Panc1 (cell line): Measurements from ENCODE around the gene SSC5D. TPM values are rescaled to one million over a fixed set of nuclear protein-coding genes. Genes with fewer than 3 reads are reported as not detected.

Experiments used
- ATAC-seq: fragments of 200-7000 bp; cut with Tn5 transposase; 2 replicates; pipeline ENCODE4 v1.9.1; 2020; ENCODE audit warnings: mild to moderate bottlenecking, moderate library complexity
- BruUV-seq: library from RNA; stranded (reverse); fragments of 400-500 nt; replicated peaks from 2 replicates; lab custom pipeline; 2021; lab: Mats Ljungman, UMichigan
- CTCF ChIA-PET: fragments of 300-600 bp; sonication (Branson Sonifier 250); formaldehyde crosslinking; loops from one replicate; lab custom pipeline; 2022; ENCODE audit warnings: antibody characterized with exemption; lab: Charles Lee
- POLR2A ChIA-PET: fragments of 300-600 bp; sonication (Branson Sonifier 250); formaldehyde crosslinking; loops from one replicate; lab custom pipeline; 2022; ENCODE audit warnings: antibody characterized with exemption; lab: Charles Lee
- DNase-seq: peaks from one replicate; pipeline ENCODE4 v3.0.0-alpha.2; 2010; ENCODE audit warnings: low read depth, low spot score
- H3K27ac ChIP-seq: 2 replicates; pipeline ENCODE4 v1.5.1; 2011; ENCODE audit warnings: mild to moderate bottlenecking, low read length, inconsistent platforms
- H3K27me3 ChIP-seq: fragments of 200-500 bp; sonication (Bioruptor generic); 2 replicates; pipeline ENCODE4 v1.6.0; 2014; ENCODE audit warnings: low read length, inconsistent platforms; ENCODE audit not compliant: control insufficient read depth, insufficient read depth
- H3K36me3 ChIP-seq: fragments of 200-500 bp; sonication (Bioruptor generic); 2 replicates; pipeline ENCODE4 v1.5.1; 2014; ENCODE audit warnings: inconsistent platforms, mild to moderate bottlenecking, low read length, moderate library complexity; ENCODE audit not compliant: control insufficient read depth, insufficient read depth
- H3K4me1 ChIP-seq: 2 replicates; pipeline ENCODE4 v1.5.1; 2011; ENCODE audit warnings: inconsistent platforms, mild to moderate bottlenecking, low read length, moderate library complexity; ENCODE audit not compliant: control insufficient read depth, insufficient read depth
- H3K4me3 ChIP-seq, 2 experiments: 2 replicates each; pipeline ENCODE4 v1.5.1; 2011 to 2012; ENCODE audit warnings: low read depth in 2 of 2, low read length in 2 of 2, mild to moderate bottlenecking in 2 of 2, inconsistent platforms in 1 of 2, moderate library complexity in 1 of 2
- H3K9me3 ChIP-seq: fragments of 200-500 bp; sonication (Bioruptor generic); 2 replicates; pipeline ENCODE4 v1.5.1; 2014; ENCODE audit warnings: low read depth, mild to moderate bottlenecking, inconsistent platforms, low read length, moderate library complexity; ENCODE audit not compliant: control insufficient read depth, insufficient read depth
- POLR2AphosphoS5 ChIP-seq: IDR thresholded peaks from 2 replicates; pipeline ENCODE4 v1.6.1; 2012; ENCODE audit warnings: mild to moderate bottlenecking, low read depth, low read length, moderate library complexity
- SIN3A ChIP-seq: IDR thresholded peaks from 2 replicates; pipeline ENCODE4 v1.6.1; 2012; ENCODE audit warnings: low read depth, mild to moderate bottlenecking, low read length, moderate library complexity, borderline replicate concordance; ENCODE audit not compliant: insufficient read depth
- TCF7L2 ChIP-seq: IDR thresholded peaks from 2 replicates; pipeline ENCODE4 v1.6.1; 2011; ENCODE audit warnings: mild to moderate bottlenecking, low read depth, low read length, inconsistent platforms
- in situ Hi-C: cut with HindIII; loops from 2 replicates; pipeline ENCODE4 v1.10.0; 2016; ENCODE audit warnings: low sequenced_read_pairs, low pct_unique_long_range_greater_than_20kb
- intact Hi-C: fragments of 100-400 bp; cut with micrococcal nuclease; formaldehyde crosslinking; loops from one replicate; pipeline ENCODE4 v1.10.0; 2022; ENCODE audit not compliant: unreplicated experiment
- total RNA-seq: library from RNA; stranded (reverse); gene quantifications from one replicate; pipeline ENCODE4 v1.2.1, GENCODE V29; 2021; ENCODE audit not compliant: unreplicated experiment
- TF ChIP-seq, protein P1 (sequence below), 2 experiments: IDR thresholded peaks; 2 replicates each; pipeline ENCODE4 v1.6.1; 2011 to 2012; ENCODE audit warnings: low read depth in 2 of 2, control low read depth in 1 of 2, low read length in 1 of 2, mild to moderate bottlenecking in 1 of 2, moderate library complexity in 1 of 2; ENCODE audit not compliant: insufficient read depth in 1 of 2
- TF ChIP-seq, protein P2 (sequence below): fragments of 450-650 bp; IDR thresholded peaks from 2 replicates; pipeline ENCODE4 v1.5.1; 2017; ENCODE audit warnings: mild to moderate bottlenecking

The SSC5D gene
- total RNA-seq, 1 experiment from 2014 or later, result 13.0 TPM

DNA sequence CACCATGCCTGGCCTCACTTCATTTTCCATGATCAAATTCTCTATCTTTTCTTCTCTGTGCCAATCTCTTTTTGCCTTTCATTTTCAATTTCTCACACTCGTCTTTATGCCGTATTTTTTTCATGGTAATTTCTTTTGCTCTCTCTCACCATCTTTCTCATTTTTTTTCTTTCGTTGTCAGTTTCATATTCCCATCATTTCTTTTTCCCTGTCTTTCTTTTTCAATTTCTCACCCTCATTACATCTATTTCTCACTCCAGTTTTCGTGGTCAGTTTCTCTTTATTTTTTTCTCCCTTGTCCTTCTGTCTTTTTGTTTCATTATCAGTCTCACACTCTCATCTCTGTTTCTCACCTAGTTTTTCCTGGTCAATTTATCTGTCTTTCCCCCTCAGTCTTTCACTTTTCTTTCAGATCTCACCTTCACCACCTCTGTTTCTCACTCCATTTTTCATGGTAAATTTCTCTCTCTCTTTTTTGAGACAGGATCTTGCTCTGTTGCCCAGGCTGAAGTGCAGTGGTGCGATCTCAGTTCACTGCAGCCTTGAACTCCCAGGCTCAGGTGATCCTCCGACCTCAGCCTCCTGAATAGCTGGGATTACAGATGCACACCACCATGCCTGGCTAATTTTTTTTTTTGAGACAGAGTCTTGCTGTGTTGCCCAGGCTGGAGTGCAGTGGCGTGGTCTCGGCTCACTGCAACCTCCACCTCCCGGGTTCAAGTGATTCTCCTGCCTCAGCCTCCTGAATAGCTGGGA is 14.1 kb downstream of the SSC5D start:
- DNase-seq (no peak), ATAC-seq (no peak)
- in situ Hi-C loops (no loop called here), intact Hi-C loops (no loop called here)
- Histone ChIP-seq H3K27ac (no peak overlapping the region), H3K27me3 (no peaks in the 10 kb centered on the region), H3K4me3 (no peak overlapping the region), H3K9me3 (no peaks in the 10 kb centered on the region), H3K36me3 (no peaks in the 10 kb centered on the region), H3K4me1 (no peaks in the 10 kb centered on the region)
- ChIA-PET POLR2A (no interaction called here), CTCF (no interaction called here)
- BruUV-seq, result no TSS peak
- TF ChIP-seq, protein P1, sequence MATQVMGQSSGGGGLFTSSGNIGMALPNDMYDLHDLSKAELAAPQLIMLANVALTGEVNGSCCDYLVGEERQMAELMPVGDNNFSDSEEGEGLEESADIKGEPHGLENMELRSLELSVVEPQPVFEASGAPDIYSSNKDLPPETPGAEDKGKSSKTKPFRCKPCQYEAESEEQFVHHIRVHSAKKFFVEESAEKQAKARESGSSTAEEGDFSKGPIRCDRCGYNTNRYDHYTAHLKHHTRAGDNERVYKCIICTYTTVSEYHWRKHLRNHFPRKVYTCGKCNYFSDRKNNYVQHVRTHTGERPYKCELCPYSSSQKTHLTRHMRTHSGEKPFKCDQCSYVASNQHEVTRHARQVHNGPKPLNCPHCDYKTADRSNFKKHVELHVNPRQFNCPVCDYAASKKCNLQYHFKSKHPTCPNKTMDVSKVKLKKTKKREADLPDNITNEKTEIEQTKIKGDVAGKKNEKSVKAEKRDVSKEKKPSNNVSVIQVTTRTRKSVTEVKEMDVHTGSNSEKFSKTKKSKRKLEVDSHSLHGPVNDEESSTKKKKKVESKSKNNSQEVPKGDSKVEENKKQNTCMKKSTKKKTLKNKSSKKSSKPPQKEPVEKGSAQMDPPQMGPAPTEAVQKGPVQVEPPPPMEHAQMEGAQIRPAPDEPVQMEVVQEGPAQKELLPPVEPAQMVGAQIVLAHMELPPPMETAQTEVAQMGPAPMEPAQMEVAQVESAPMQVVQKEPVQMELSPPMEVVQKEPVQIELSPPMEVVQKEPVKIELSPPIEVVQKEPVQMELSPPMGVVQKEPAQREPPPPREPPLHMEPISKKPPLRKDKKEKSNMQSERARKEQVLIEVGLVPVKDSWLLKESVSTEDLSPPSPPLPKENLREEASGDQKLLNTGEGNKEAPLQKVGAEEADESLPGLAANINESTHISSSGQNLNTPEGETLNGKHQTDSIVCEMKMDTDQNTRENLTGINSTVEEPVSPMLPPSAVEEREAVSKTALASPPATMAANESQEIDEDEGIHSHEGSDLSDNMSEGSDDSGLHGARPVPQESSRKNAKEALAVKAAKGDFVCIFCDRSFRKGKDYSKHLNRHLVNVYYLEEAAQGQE (IDR thresholded peaks at IDR 0.05; ENCODE audit: insufficient read depth in 1 of 2, low read depth in 2 of 2, low read length in 1 of 2), result no peak
- TF ChIP-seq TCF7L2, result no peak
- TF ChIP-seq SIN3A, result no peak
- TF ChIP-seq POLR2AphosphoS5, result no peak
- TF ChIP-seq, protein P2, sequence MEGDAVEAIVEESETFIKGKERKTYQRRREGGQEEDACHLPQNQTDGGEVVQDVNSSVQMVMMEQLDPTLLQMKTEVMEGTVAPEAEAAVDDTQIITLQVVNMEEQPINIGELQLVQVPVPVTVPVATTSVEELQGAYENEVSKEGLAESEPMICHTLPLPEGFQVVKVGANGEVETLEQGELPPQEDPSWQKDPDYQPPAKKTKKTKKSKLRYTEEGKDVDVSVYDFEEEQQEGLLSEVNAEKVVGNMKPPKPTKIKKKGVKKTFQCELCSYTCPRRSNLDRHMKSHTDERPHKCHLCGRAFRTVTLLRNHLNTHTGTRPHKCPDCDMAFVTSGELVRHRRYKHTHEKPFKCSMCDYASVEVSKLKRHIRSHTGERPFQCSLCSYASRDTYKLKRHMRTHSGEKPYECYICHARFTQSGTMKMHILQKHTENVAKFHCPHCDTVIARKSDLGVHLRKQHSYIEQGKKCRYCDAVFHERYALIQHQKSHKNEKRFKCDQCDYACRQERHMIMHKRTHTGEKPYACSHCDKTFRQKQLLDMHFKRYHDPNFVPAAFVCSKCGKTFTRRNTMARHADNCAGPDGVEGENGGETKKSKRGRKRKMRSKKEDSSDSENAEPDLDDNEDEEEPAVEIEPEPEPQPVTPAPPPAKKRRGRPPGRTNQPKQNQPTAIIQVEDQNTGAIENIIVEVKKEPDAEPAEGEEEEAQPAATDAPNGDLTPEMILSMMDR, result no peak

DNA sequence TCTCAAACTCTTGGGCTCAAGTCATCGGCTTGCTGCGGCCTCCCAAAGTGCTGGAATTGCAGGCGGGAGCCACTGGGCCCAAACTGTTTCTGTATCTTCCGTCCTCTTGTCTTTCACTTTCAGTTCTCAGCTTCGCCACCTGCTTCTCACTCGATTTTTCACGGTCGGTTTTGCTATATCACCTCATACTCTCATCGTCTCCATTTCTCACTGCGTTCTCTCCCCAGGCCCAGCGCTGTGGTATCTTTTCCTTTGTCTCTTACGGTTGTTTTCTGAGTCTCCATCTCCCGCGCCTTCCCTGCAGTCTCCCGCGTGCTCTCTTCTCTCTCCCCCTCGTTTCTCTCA is 14.9 kb downstream of the SSC5D start:
- POLR2A ChIA-PET, result no interaction called here
- BruUV-seq, result no TSS peak
- CTCF ChIA-PET, result interaction anchor here (1.7 kb wide), 1 partner anchor 36 kb away, joined by 31 read pairs; no protein-coding TSS in a partner anchor
- no peak overlapping the region for H3K4me3 ChIP-seq
- H3K27me3 ChIP-seq, result no peaks in the 10 kb centered on the region
- no peaks in the 10 kb centered on the region for H3K4me1 ChIP-seq
- DNase-seq (no peak), ATAC-seq (no peak)
- H3K27ac ChIP-seq, result no peak overlapping the region
- in situ Hi-C loops, result no loop called here
- TF ChIP-seq, protein P1 (IDR thresholded peaks at IDR 0.05; ENCODE audit: insufficient read depth in 1 of 2, low read depth in 2 of 2, low read length in 1 of 2), result no peak
- TF ChIP-seq, protein P2, result no peak
- no peak for TF ChIP-seq TCF7L2
- TF ChIP-seq SIN3A, result no peak
- no peak for TF ChIP-seq POLR2AphosphoS5
- intact Hi-C loops, result no loop called here
- no peaks in the 10 kb centered on the region for H3K9me3 ChIP-seq
- no peaks in the 10 kb centered on the region for H3K36me3 ChIP-seq
